HK-2 (cell line): ENCODE data around the gene ERMAP.
"Not testable (repeated sequence)": the region's sequence is repeated elsewhere in the genome, so short reads cannot be mapped to it uniquely, and the experiment has no call there.

Source experiments
- DNase-seq: peaks from one replicate; pipeline ENCODE4 v3.0.0-alpha.2; 2018; ENCODE audit not compliant: unreplicated experiment

Gene ERMAP

GRCh38 chr1:42873108-42873507, 56.2 kb downstream of the ERMAP start:
- DNase-seq: not testable (repeated sequence)

GRCh38 chr1:42873670-42874069, 56.7 kb downstream of the ERMAP start:
- DNase-seq: no peak

DNA sequence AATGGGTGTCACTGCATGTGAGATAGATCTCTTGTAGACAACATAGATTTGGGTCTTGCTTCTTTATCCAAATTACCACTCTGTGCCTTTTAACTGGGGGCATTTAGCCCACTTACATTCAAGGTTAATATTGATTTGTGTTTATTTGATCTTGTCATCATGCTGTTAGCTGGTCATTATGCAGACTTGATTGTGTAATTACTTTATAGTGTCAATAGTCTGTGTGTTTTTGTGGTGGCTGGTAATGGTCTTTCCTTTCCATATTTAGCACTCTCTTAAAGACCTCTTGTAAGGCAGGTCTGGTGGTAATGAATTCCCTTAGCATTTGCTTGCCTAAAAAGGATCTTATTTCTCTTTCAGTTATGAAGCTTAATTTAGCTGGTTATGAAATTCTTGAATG, 59.1 kb downstream of the ERMAP start:
- DNase-seq: no peak

DNA sequence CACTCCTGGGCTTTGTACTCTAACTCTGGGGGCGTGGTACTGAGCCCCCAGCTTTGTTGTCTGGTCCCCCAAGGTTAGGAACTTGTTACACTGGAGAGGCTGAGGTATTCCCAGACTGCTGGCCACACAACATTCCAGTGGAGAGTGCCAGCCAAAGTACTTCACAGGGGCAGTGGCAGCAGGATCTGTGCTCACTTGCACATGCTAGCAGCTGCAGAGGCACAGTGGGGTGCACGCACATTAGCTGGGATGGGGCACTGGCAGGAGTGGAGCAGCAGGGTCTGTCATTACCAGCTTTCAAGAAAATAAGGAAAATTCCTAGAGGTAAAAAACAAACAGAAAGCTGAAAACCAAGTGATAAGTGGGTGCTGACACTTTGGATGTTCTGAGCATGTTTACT, 60.5 kb downstream of the ERMAP start:
- no peak for DNase-seq

DNA sequence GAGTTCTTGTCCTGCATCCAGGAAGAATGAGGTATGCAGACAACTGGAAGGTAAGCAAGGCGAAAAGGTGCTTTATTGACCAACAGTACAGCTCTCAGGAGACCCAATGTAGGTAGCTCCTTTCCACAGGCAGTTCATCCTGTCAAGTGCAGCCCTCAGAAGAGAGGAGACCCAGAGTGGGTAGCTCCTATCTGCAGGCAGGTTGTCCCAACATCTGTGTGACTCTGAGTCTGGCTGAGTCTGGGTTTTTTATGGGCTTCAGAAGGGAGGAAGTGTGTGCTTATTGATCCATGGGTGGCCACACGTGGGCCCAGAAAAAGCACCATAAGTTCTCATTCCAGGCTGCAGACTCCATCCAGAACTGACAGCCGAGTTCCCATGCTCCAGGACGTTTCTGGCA, 63.5 kb downstream of the ERMAP start:
- DNase-seq: no peak

DNA sequence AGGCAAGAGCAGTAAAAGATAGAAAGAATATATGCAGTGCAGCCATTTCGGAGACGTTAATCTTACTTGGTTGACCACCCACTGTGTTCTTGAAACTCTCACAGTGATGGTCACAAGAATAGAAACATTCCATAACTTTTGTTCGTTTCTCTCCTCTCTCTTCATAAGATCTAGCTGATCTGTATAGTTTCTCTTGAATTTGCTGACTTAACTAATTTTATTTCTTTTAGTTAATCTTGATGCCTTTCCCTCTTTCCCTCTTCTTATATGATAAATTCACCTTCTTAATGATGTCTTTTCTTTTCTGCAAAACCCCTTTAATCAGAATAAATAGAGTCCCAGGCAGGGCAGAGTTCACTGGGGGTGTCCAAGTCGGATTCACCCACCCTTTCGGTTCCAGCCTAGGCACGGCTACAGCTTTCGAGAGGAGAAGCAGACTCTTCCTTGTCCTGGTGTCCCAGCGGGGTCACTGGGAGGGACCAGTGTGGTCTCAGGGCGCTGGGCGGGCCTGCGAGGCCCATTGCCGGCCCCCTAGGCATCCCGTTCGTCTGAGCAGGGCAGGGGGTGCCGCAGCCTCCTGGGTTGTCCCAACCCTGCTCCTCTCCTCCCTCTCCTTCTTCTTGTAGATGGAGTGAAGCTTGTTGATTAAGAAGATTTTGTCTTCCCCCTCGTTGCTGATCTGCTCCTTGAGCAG, 69.3 kb downstream of the ERMAP start:
- DNase-seq: no peak

- no peak for DNase-seq
Measured at GRCh38 chr1:42886800-42887199, 69.9 kb downstream of the ERMAP start.

DNA sequence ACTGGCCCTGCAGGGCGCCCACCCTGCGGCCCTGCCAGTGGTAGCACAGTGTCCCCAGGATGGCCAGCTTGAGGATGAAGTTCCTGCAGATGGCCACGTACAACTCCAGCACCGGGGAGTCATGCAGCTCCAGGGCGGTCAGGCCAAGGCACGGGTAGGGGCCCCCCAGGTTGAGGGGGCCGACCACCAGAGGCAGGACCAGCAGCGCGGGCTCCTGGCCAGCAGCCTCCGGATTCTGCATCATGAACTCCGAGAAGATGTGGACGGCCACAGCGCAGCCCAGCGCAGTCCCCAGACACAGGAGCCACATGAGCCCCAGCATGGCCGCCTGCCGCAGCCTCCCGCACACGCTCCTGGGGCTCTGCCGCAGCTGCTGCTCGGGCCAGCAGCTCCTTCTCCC, 70.4 kb downstream of the ERMAP start:
- DNase-seq: no peak

GRCh38 chr1:42888013-42888633, 71.2 kb downstream of the ERMAP start:
- no peak for DNase-seq

- DNase-seq: no peak
Measured at GRCh38 chr1:42889264-42889663, 72.3 kb downstream of the ERMAP start.

DNA sequence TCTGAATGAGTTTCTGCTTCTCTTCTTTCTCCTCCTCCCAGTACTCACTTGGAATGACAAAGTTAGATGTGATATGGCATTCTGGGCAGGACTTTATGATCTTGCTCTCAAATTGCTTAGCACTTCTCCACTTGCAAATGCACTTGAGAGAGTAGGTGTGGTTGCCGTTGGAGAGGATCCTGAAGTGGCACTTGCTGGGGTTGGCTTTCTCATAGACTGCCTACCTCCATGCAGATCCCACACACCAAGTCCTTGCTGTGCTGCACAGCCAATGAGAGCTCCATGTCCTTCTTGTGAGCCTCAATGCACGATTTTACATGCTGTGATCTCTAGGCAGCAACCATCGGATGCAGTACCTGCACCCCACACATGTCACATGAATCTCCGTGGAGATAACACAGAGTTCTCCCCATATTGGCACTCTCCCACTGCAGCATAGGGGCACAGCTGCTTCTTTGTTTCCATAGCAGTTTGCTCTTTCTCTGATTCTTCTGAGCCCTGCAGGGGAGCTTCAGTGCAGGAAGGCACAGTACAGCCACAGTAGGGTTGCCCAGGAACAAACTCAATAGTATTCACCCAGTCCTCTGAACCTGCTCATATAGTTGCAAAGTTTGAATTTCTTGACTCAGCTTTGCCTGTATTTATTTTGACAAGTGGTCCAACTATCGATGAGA, 74.7 kb downstream of the ERMAP start:
- DNase-seq: no peak
